ENCODE results near the gene CATSPERE. TPM values are rescaled to one million over a fixed set of nuclear protein-coding genes. Genes with fewer than 3 reads are reported as not detected.

The CATSPERE gene
- total RNA-seq, 2 donors from 2014 or later, result 0.22 to 0.27 TPM

DNA sequence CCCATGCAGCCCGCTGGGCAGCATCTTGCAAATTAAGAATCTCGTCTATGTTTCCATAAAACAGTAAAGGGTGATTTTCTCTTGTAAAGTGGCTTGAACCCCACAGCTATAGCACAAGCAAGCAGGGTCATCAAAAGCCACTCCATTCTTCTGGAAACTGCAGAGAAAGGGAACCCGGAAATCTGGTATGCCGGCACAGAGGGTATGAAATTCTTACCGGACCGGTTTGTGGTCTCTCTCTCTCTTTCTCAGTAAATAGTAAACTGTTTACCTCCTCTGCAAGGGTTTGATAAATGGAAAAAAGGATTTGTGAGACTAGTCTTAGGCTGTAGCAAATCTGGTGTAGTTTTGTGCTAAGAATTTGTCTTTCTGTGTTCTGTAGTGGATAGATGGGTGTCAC lies 6.7 kb upstream of the CATSPERE start:
- TF ChIP-seq CTCF (IDR thresholded peaks at IDR 0.05), result no peak
- DNase-seq, result no peak
- H3K27me3 ChIP-seq, result no peaks in the 10 kb centered on the region
- no peaks in the 10 kb centered on the region for H3K9me3 ChIP-seq
- no peak overlapping the region for H3K9ac ChIP-seq (ENCODE audit: low read depth in 2 of 2, low read length in 2 of 2)
- no peak overlapping the region for H3K4me3 ChIP-seq
- peaks cover 7% of the 10 kb centered on the region for H3K4me1 ChIP-seq
- no peak overlapping the region for H3K27ac ChIP-seq
- H3K36me3 ChIP-seq, result no peaks in the 10 kb centered on the region
- intact Hi-C loops (cut with DNase I), result loop anchor here (5.0 kb wide), 1 partner anchor 198 kb away; the partner anchor contains the start of gene DESI2

DNA sequence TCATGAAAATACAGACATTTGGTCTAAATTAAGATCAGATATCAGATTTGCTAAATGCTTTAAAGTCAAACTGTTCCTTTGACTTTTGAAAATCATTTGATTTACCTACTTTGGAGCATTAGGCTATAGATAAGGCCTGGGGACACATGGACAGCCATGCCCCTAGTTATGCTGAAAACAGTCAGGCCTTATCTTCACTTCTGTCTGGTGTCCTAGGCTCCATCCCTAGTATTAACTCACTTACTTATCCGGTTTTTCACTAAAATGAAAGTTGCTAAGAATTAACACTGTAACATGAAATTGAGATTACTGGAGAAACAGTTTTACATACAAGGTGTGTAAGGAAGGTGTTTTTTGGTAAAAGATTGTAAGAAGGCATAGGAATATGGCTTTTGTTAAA lies 4.5 kb upstream of the CATSPERE start:
- Histone ChIP-seq H3K27me3 (no peaks in the 10 kb centered on the region), H3K4me3 (no peak overlapping the region), H3K9me3 (no peaks in the 10 kb centered on the region), H3K27ac (no peak overlapping the region), H3K36me3 (no peaks in the 10 kb centered on the region), H3K4me1 (peaks cover 4% of the 10 kb centered on the region), H3K9ac (ENCODE audit: low read depth in 2 of 2, low read length in 2 of 2) (no peak overlapping the region)
- DNase-seq, result no peak
- intact Hi-C loops (cut with DNase I), result no loop called here
- no peak for TF ChIP-seq CTCF (IDR thresholded peaks at IDR 0.05)

- intact Hi-C loops (cut with DNase I), result no loop called here
- H3K4me3 ChIP-seq, result no peak overlapping the region
Observed at GRCh38 chr1:244458781-244459180, 2.3 kb upstream of the CATSPERE start.

DNA sequence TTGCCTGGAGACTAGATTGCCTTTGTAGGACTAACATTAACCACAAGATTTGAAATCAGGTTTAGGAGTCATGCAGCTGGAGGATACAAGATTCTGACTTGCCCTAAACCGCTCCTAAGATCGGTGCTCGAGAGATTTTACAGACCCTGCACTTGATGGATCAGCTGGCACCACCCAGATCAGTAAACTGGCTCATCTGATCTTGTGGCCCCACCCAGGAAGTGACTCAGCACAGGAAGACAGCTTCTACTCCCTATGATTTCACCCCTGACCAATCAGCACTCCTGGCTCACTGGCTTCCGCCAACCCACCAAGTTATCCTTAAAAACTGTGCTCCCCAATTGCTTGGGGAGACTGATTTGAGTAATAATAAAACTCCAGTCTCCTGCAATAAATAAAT lies 876 bp upstream of the CATSPERE start:
- intact Hi-C loops (cut with DNase I), result no loop called here
- peaks cover 4% of the 10 kb centered on the region for H3K4me1 ChIP-seq
- no peaks in the 10 kb centered on the region for H3K9me3 ChIP-seq
- H3K27me3 ChIP-seq, result no peaks in the 10 kb centered on the region
- no peak overlapping the region for H3K27ac ChIP-seq
- no peak for DNase-seq
- H3K4me3 ChIP-seq, result no peak overlapping the region
- no peaks in the 10 kb centered on the region for H3K36me3 ChIP-seq
- TF ChIP-seq CTCF (IDR thresholded peaks at IDR 0.05), result no peak
- H3K9ac ChIP-seq (ENCODE audit: low read depth in 2 of 2, low read length in 2 of 2), result no peak overlapping the region

More at GRCh38 chr1:244458781-244459180, 2.3 kb upstream of the CATSPERE start:
- H3K4me1 ChIP-seq, result peaks cover 4% of the 10 kb centered on the region
- no peak overlapping the region for H3K9ac ChIP-seq (ENCODE audit: low read depth in 2 of 2, low read length in 2 of 2)
- no peak overlapping the region for H3K27ac ChIP-seq
- TF ChIP-seq CTCF (IDR thresholded peaks at IDR 0.05), result no peak
- H3K36me3 ChIP-seq, result no peaks in the 10 kb centered on the region
- no peaks in the 10 kb centered on the region for H3K27me3 ChIP-seq
- H3K9me3 ChIP-seq, result no peaks in the 10 kb centered on the region
- DNase-seq, result no peak

DNA sequence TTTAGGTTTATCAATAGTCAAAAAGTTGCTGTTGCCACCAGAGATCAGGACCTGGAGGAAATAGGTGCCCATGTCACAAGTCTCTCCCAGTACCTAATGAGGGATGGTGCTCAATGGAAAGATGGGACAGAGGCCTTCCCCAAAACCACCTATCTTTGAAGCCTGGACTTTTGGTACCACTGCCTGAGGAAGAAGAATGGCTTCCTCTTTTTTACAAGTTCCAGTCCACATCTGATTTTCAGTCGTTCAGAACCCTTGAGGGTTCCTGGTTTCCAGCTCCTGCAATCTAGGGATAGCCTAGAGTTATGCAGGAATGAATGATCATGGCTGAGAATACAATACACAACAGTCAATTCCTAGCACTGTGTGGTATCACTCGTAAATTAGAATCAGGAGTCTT lies 5.7 kb downstream of the CATSPERE start:
- H3K4me3 ChIP-seq, result no peak overlapping the region
- H3K9ac ChIP-seq (ENCODE audit: low read depth in 2 of 2, low read length in 2 of 2), result no peak overlapping the region
- H3K4me1 ChIP-seq, result no peaks in the 10 kb centered on the region
- intact Hi-C loops (cut with DNase I), result no loop called here
- no peak for TF ChIP-seq CTCF (IDR thresholded peaks at IDR 0.05)
- H3K36me3 ChIP-seq, result no peaks in the 10 kb centered on the region
- DNase-seq, result no peak
- H3K27me3 ChIP-seq, result no peaks in the 10 kb centered on the region
- H3K27ac ChIP-seq, result no peak overlapping the region
- no peaks in the 10 kb centered on the region for H3K9me3 ChIP-seq

All from colonic mucosa (tissue), 4 donors.